ENCODE measurements around the gene STARD3NL.

DNA sequence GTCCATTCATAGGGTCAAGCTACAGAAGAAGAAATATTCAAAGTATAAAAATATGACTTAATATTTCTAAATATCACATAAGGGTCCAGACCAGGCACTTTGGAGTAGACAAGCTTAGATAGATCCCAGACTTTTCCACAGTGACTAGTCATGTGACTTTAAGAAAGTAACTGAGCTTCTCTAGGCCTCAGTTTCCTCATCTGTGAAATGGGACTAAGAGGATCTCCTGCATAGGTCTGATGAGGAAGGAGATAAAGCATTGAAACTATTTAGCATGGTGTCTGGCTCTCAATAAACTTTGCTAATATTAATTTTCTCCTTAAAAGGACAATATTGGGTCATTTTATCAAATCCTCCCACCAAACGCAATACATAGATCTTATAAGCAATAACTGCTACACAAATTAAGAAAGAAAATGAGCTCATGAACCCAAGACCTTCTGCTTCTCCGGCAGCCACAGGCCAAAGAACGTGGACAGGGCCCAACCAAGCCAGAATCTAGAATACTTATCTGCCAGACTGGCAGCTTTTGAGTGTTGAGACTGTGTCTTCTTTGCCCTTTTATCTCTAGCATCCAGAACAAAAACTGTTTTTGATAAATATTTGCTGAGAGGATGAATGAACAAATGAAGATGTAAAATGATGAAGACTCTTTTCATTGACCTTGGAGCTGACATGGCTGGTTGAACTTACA is 97.0 kb downstream of the STARD3NL start:
- TF ChIP-seq, protein P1, sequence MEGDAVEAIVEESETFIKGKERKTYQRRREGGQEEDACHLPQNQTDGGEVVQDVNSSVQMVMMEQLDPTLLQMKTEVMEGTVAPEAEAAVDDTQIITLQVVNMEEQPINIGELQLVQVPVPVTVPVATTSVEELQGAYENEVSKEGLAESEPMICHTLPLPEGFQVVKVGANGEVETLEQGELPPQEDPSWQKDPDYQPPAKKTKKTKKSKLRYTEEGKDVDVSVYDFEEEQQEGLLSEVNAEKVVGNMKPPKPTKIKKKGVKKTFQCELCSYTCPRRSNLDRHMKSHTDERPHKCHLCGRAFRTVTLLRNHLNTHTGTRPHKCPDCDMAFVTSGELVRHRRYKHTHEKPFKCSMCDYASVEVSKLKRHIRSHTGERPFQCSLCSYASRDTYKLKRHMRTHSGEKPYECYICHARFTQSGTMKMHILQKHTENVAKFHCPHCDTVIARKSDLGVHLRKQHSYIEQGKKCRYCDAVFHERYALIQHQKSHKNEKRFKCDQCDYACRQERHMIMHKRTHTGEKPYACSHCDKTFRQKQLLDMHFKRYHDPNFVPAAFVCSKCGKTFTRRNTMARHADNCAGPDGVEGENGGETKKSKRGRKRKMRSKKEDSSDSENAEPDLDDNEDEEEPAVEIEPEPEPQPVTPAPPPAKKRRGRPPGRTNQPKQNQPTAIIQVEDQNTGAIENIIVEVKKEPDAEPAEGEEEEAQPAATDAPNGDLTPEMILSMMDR (IDR thresholded peaks at IDR 0.05) = no peak
- TF ChIP-seq POLR2A (IDR thresholded peaks at IDR 0.05) = no peak

Measured in body of pancreas (tissue), 4 donors.